Endothelial cell of umbilical vein (primary cell): ENCODE data around the gene RAB2B. TPM values are rescaled to one million over a fixed set of nuclear protein-coding genes. Genes with fewer than 3 reads are reported as not detected.

Source experiments
- BruUV-seq: library from RNA; stranded (reverse); fragments of 400-500 nt; replicated peaks from 2 replicates; lab custom pipeline; 2021; lab: Mats Ljungman, UMichigan
- CTCF ChIA-PET: fragments of 300-600, 350-600 bp; sonication (Branson Sonifier 250); formaldehyde crosslinking; loops from one replicate; lab custom pipeline; 2021; ENCODE audit warnings: antibody characterized with exemption, inconsistent platforms; lab: Charles Lee
- POLR2A ChIA-PET: fragments of 300-600, 350-600 bp; sonication (Branson Sonifier 250); formaldehyde crosslinking; loops from one replicate; lab custom pipeline; 2021; ENCODE audit warnings: antibody characterized with exemption, inconsistent platforms; lab: Charles Lee
- DNase-seq: peaks from one replicate; pipeline ENCODE4 v3.0.0-alpha.2; 2011; ENCODE audit warnings: low read depth, low spot score
- FAIRE-seq: peaks from 2 replicates; lab custom pipeline; 2011; peaks lifted over from hg19 to GRCh38; lab: Jason Lieb, UNC
- H2AFZ ChIP-seq: 2 replicates; pipeline ENCODE4 v1.6.0; 2012; ENCODE audit warnings: low read depth, low read length, control low read depth, inconsistent platforms
- H3K27ac ChIP-seq: 2 replicates; pipeline ENCODE4 v1.5.1; 2011; ENCODE audit warnings: low read depth, mild to moderate bottlenecking, control low read depth, low read length, moderate library complexity; ENCODE audit not compliant: insufficient read depth
- H3K27me3 ChIP-seq, 2 experiments: 2 replicates each; pipeline versions ENCODE4 v1.6.0 to v1.6.1; 2011; ENCODE audit warnings: low read length in 2 of 2, mixed read lengths in 1 of 2; ENCODE audit not compliant: control insufficient read depth in 2 of 2, insufficient read depth in 2 of 2
- H3K36me3 ChIP-seq, 2 experiments: 2 replicates in 1 of 2; 3 replicates in 1 of 2; pipeline ENCODE4 v1.5.1; 2011; ENCODE audit warnings: low read length in 2 of 2, mild to moderate bottlenecking in 1 of 2, moderate library complexity in 1 of 2; ENCODE audit not compliant: control insufficient read depth in 2 of 2, insufficient read depth in 2 of 2; ENCODE audit errors: extremely low read depth in 1 of 2
- H3K4me1 ChIP-seq: 3 replicates; pipeline ENCODE4 v1.5.1; 2011; ENCODE audit warnings: mild to moderate bottlenecking, low read length; ENCODE audit not compliant: control insufficient read depth, insufficient read depth; ENCODE audit errors: extremely low read depth
- H3K4me2 ChIP-seq: 2 replicates; pipeline ENCODE4 v1.6.1; 2011; ENCODE audit warnings: low read length, control low read depth, mixed read lengths; ENCODE audit not compliant: insufficient read depth
- H3K4me3 ChIP-seq, 3 experiments: fragments of 200-600 bp in 1 of 3; sonication (generic), shearing (Covaris generic) in 1 of 3; replicated peaks in 1 of 3; 2 replicates each; pipeline ENCODE4 v1.5.1; 2011 to 2016; ENCODE audit warnings: control low read depth in 3 of 3, low read length in 3 of 3, mild to moderate bottlenecking in 2 of 3, inconsistent platforms in 1 of 3, low read depth in 1 of 3, moderate library complexity in 1 of 3; ENCODE audit not compliant: insufficient read depth in 1 of 3
- H3K79me2 ChIP-seq: 2 replicates; pipeline ENCODE4 v1.6.0; 2012; ENCODE audit warnings: low read length, inconsistent platforms; ENCODE audit not compliant: control insufficient read depth, insufficient read depth
- H3K9ac ChIP-seq: replicated peaks from 2 replicates; pipeline ENCODE3; 2011; ENCODE audit warnings: low read length, control low read depth; ENCODE audit not compliant: insufficient read depth; ENCODE audit errors: extremely low read depth
- H3K9me1 ChIP-seq: replicated peaks from 3 replicates; pipeline ENCODE4 v1.6.0; 2011; ENCODE audit warnings: mild to moderate bottlenecking, low read length; ENCODE audit not compliant: control insufficient read depth, insufficient read depth; ENCODE audit errors: extremely low read depth
- H3K9me3 ChIP-seq: replicated peaks from 2 replicates; pipeline ENCODE4 v1.5.1; 2012; ENCODE audit warnings: low read length, inconsistent platforms; ENCODE audit not compliant: control insufficient read depth, insufficient read depth
- H4K20me1 ChIP-seq: replicated peaks from 2 replicates; pipeline ENCODE3; 2011; ENCODE audit warnings: mild to moderate bottlenecking, low read length; ENCODE audit not compliant: control insufficient read depth, insufficient read depth; ENCODE audit errors: extremely low read depth
- CTCF ChIP-seq, 2 donors: IDR thresholded peaks; 1 replicate in 1 of 2; 2 replicates in 1 of 2; pipeline ENCODE4 v1.5.1; 2011; ENCODE audit warnings: low read length in 2 of 2, mild to moderate bottlenecking in 2 of 2, moderate library complexity in 2 of 2, control low read depth in 1 of 2, inconsistent platforms in 1 of 2, low read depth in 1 of 2; ENCODE audit not compliant: insufficient read depth in 1 of 2; ENCODE audit errors: extremely low read depth in 1 of 2
- EZH2 ChIP-seq: IDR thresholded peaks from 2 replicates; pipeline ENCODE4 v1.6.1; 2012; ENCODE audit warnings: borderline replicate concordance, low read depth, mild to moderate bottlenecking, moderate library complexity, low read length, inconsistent platforms; ENCODE audit not compliant: severe bottlenecking
- FOS ChIP-seq: IDR thresholded peaks from 2 replicates; pipeline ENCODE4 v1.6.1; 2011; ENCODE audit warnings: mild to moderate bottlenecking, low read length, moderate library complexity, borderline replicate concordance; ENCODE audit not compliant: insufficient read depth
- GATA2 ChIP-seq: IDR thresholded peaks from 2 replicates; pipeline ENCODE4 v1.7.0; 2011; ENCODE audit warnings: low read depth, mild to moderate bottlenecking, moderate library complexity, mixed read lengths, low read length; ENCODE audit not compliant: insufficient read length, insufficient read depth
- JUN ChIP-seq: IDR thresholded peaks from 2 replicates; pipeline ENCODE4 v1.6.1; 2011; ENCODE audit warnings: borderline replicate concordance, low read depth; ENCODE audit not compliant: insufficient read length, insufficient read depth
- MYC ChIP-seq: IDR thresholded peaks from one replicate; pipeline ENCODE4 v1.6.1; 2011; ENCODE audit warnings: mild to moderate bottlenecking, low read depth, low read length
- POLR2A ChIP-seq: IDR thresholded peaks from 2 replicates; pipeline ENCODE4 v1.6.1; 2012; ENCODE audit warnings: low read depth, mild to moderate bottlenecking, control low read depth, low read length
- POLR2AphosphoS5 ChIP-seq: IDR thresholded peaks from 2 replicates; pipeline ENCODE4 v1.6.1; 2012; ENCODE audit warnings: low read depth, mild to moderate bottlenecking, control low read depth, low read length, moderate library complexity; ENCODE audit not compliant: insufficient read depth
- dilution Hi-C: fragments of 300-500 bp; cut with MboI; formaldehyde crosslinking; loops from one replicate; pipeline ENCODE4 v1.15.0; 2019; ENCODE audit warnings: low sequenced_read_pairs; ENCODE audit not compliant: extremely low pct_ligation_motif_present
- intact Hi-C: fragments of 100-400 bp; cut with micrococcal nuclease; formaldehyde crosslinking; loops from one replicate; pipeline ENCODE4 v1.10.0; 2022
- polyA plus RNA-seq, 4 experiments: library from polyadenylated mRNA; depleted of rRNA in 3 of 4; stranded (reverse) in 3 of 4; unstranded in 1 of 4; fragments of >200 nt; gene quantifications; 2 replicates each; pipeline versions ENCODE4 v1.2.1 to v1.2.3, GENCODE V29; 2011 to 2012; ENCODE audit warnings: missing spikeins in 1 of 4
- total RNA-seq: library from RNA; stranded (reverse); gene quantifications from 2 replicates; pipeline ENCODE4 v1.2.3, GENCODE V29; 2021
- TF ChIP-seq, protein P1 (sequence below): IDR thresholded peaks from 2 replicates; pipeline ENCODE4 v1.6.1; 2011; ENCODE audit not compliant: insufficient read depth, insufficient read length

RAB2B gene
- total and polyA plus RNA-seq, 2 donors (not counting 3 experiments of a cell fraction or from before 2014, with no cell fraction given): 27.9 to 29.1 TPM

GRCh38 chr14:21509432-21510143, 32.8 kb upstream of the RAB2B start:
- TF ChIP-seq POLR2AphosphoS5 (no peak), JUN (no peak), POLR2A (no peak), EZH2 (no peak), FOS (no peak), MYC (no peak), GATA2 (no peak), CTCF (IDR thresholded peaks at IDR 0.05; ENCODE audit: extremely low read depth in 1 of 2, insufficient read depth in 1 of 2, low read depth in 1 of 2, low read length in 2 of 2) (no peak)
- TF ChIP-seq, protein P1, sequence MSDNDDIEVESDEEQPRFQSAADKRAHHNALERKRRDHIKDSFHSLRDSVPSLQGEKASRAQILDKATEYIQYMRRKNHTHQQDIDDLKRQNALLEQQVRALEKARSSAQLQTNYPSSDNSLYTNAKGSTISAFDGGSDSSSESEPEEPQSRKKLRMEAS: no peak
- no peaks in the 10 kb centered on the region for H3K36me3 ChIP-seq
- H3K79me2 ChIP-seq: peaks cover 56% of the 10 kb centered on the region
- H3K4me3 ChIP-seq: peak overlapping the region in 2 of 3 experiments; percentile 75 to 91
- H4K20me1 ChIP-seq: no peaks in the 10 kb centered on the region
- peaks cover 0 to 11% of the 10 kb centered on the region in 2 experiments for H3K27me3 ChIP-seq
- no TSS peak for BruUV-seq
- H3K9me1 ChIP-seq: no peaks in the 10 kb centered on the region
- H2AFZ ChIP-seq: no peak overlapping the region
- H3K4me2 ChIP-seq: peak overlapping the region; percentile 99
- peak overlapping the region; percentile 84 for H3K9ac ChIP-seq
- ChIA-PET POLR2A (no interaction called here), CTCF (interaction anchor here (1.6 to 4.6 kb wide), 3 partner anchors 11 to 48 kb away, joined by 8 to 65 read pairs (median 17); partner anchors contain the start of gene SALL2)
- FAIRE-seq (no peak), DNase-seq (no peak)
- intact Hi-C loops: no loop called here
- H3K27ac ChIP-seq: no peak overlapping the region
- dilution Hi-C loops: no loop called here
- H3K4me1 ChIP-seq: peaks cover 11% of the 10 kb centered on the region
- no peaks in the 10 kb centered on the region for H3K9me3 ChIP-seq
